Right renal cortex interstitium (tissue), 3 donors: ENCODE measurements around the gene CHRM3. TPM values are rescaled to one million over a fixed set of nuclear protein-coding genes. Genes with fewer than 3 reads are reported as not detected.

Experiments used
- DNase-seq, 3 donors: peaks; one replicate each; pipeline ENCODE4 v3.0.0-alpha.2; 2013; ENCODE audit warnings: low read depth in 3 of 3, low spot score in 2 of 3
- polyA plus RNA-seq, 3 donors: library from polyadenylated mRNA; unstranded; fragments of 120-200 nt; gene quantifications; one replicate each; pipeline ENCODE4 v1.2.1, GENCODE V29; 2013; ENCODE audit not compliant: insufficient read length in 3 of 3

The CHRM3 gene
- polyA plus RNA-seq, 3 donors, result 7.6 to 8.4 (median 8.0) TPM

GRCh38 chr1:239394107-239394506, 7.7 kb downstream of the CHRM3 start:
- no peak for DNase-seq

- DNase-seq, result no peak
These were observed 27.5 kb downstream of the CHRM3 start for GRCh38 chr1:239413916-239414315.

GRCh38 chr1:239417221-239417620, 30.9 kb downstream of the CHRM3 start:
- no peak for DNase-seq

- no peak for DNase-seq
These were observed 31.7 kb downstream of the CHRM3 start for GRCh38 chr1:239417986-239418640.

DNA sequence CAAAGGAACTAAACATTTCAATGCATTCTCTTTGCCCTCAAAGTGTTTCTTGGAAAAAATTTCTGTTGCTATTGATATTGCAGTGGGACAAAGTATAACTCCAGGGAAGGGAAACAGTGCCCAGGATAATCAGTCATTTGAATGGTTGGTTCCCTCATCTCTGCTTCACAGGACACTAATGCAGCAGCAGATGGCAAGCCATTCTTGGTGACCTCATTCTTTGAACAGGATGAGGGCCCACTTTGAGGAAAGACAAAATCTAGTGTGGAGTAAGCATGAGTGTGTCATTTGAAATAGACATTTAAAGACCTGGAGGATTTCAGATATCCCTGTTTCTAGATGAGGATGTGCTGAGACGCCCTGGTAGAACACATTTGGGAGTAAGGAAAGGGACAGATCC, 32.3 kb downstream of the CHRM3 start:
- DNase-seq, result no peak

DNA sequence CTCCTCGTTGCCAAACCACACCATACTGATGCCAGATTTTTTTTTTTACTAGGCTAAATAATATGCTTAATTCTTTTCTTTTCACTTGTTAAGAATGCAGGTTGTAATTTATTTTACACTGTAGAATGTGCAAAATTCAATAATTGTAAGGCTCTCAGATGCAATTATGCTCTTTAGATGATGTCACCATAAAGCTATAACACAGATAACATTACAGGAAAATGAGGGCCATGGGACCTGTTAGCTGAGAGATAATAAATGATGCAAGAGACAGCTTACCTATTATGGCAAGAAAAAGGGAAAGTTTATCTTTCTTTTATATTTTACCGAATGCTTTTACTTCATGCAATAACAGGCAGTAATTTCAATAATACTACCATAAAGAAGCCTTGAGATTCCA, 35.4 kb downstream of the CHRM3 start:
- no peak for DNase-seq

- no peak for DNase-seq
These were observed 36.5 kb downstream of the CHRM3 start for GRCh38 chr1:239422818-239423217.

DNA sequence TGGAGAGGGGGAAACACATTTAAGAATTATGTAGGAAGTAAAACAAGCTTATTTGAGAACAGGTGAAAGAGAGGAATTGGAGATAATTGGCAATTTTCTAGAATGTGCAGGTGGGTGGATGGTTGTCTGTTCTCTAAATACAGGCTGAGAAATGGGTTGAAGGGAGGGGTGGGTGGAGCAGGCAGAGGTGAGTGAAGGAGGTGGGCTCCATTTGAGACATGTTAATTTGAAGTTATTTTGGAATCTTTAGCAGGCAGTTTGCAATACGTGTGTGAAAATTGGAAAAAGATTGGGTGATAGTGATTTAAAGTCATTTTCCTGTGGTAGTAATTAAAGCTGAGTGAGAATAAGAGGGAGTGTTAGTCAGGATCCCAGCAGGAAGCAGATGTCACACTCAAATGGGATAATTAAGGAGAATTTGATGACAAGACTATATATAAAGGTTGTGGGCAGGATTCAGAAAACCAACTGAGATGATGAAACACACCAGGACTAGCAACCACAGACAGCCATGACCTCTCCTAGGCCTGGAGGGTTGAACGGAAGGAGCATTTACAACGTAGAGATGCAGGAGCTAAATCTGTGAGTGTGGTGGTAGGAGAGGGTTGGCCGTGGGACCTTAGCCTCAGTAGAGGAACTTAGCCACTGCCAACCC, 40.6 kb downstream of the CHRM3 start:
- DNase-seq, result no peak

DNA sequence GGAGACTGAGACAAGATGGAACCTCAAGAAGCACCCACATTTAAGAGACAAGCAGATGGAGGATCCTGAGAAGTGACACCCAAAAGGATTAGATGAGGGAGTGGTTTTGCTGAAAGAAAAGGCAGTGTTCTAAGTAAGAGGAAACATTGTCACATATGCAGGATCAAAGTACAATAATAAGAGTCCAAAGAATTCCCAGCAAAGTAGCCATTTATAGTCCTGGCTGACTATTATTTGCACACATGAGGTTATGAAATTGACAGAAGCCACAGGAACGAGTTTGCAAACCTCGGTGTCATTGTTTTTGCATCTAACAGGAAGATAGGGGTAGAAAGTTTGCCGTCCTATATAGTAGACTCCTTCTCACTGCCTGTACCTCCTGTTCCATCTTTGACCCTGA, 41.3 kb downstream of the CHRM3 start:
- DNase-seq, result no peak

GRCh38 chr1:239428120-239428710, 41.8 kb downstream of the CHRM3 start:
- DNase-seq, result no peak

- DNase-seq, result no peak
These were observed 42.8 kb downstream of the CHRM3 start for GRCh38 chr1:239429163-239429562.

DNA sequence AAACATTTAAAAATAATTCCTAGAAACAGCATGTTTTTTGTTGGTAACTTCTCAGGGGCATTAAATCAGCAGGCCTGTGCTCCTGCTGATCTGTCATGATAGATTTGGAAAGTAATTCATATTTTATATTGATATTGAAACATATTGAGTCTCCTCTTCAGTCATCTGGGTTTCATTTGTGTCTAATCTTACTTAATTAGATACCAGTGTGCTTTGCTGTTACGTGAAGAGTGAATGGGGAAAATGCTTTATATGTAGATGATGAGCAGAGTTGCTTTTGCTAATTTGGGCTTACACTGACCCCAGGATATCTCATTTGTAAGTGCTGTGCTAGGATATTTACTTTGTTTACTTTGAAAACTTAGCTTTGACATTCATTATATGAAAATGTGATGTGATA, 45.9 kb downstream of the CHRM3 start:
- DNase-seq, result no peak

DNA sequence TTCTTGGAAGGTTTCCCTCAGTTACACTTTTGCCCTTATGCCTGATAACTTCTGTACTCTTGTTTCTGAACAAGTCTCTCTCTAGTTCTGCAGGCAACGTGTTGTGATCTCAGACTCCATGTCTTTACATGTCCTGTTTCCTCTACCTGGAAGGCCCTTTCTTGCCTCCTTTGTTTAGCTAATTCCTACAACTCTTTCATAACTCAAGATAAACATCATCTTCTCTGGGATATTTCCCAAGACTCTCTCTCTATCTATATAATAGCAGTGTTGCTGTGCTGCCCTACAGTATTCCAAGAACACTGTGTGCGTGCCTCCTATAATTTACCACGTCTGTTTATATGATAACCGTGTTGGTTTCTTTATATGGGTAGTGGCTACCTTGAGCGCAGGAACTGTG, 47.8 kb downstream of the CHRM3 start:
- DNase-seq, result no peak
